C4-2B (cell line): ENCODE measurements around the gene RASA3.

Source experiments
- ZFX ChIP-seq: fragments of 450-650 bp; IDR thresholded peaks from 2 replicates; pipeline ENCODE4 v1.6.1; 2017
- TF ChIP-seq, protein P1 (sequence below): fragments of 450-650 bp; conservative IDR thresholded peaks from 2 replicates; pipeline ENCODE4 v1.5.1; 2017; ENCODE audit warnings: mild to moderate bottlenecking

DNA sequence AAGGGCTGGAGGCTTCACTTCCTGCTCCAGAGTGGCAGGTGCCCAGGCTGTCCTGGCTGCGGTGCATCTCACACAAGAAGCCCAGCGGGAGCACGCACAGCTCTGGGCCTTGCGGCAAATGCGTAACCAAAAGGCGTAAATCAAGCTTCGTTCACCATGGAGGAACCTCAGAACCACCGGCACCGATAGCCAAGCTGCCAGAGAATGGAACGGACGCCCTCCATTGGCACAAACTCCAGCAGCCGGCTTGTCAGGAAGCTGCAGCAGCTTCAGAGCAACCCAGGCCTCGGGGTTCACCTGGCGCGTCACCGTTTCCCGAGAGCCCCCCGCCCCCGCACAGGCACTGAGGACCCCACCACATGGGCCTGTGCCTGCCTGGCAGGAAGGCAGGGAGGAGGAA lies 76.7 kb downstream of the RASA3 start:
- TF ChIP-seq, protein P1, sequence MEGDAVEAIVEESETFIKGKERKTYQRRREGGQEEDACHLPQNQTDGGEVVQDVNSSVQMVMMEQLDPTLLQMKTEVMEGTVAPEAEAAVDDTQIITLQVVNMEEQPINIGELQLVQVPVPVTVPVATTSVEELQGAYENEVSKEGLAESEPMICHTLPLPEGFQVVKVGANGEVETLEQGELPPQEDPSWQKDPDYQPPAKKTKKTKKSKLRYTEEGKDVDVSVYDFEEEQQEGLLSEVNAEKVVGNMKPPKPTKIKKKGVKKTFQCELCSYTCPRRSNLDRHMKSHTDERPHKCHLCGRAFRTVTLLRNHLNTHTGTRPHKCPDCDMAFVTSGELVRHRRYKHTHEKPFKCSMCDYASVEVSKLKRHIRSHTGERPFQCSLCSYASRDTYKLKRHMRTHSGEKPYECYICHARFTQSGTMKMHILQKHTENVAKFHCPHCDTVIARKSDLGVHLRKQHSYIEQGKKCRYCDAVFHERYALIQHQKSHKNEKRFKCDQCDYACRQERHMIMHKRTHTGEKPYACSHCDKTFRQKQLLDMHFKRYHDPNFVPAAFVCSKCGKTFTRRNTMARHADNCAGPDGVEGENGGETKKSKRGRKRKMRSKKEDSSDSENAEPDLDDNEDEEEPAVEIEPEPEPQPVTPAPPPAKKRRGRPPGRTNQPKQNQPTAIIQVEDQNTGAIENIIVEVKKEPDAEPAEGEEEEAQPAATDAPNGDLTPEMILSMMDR = no peak
- TF ChIP-seq ZFX = no peak
